ENCODE measurements around the gene MYBPC1. TPM values are rescaled to one million over a fixed set of nuclear protein-coding genes. Genes with fewer than 3 reads are reported as not detected.

MYBPC1 gene
- total and polyA plus RNA-seq, 2 of the 13 experiments (the other 11 are each of a cell fraction or from before 2014, with no cell fraction given), result 0.31 to 0.53 TPM

GRCh38 chr12:101604132-101604531 is 9.4 kb downstream of the MYBPC1 start (continued):
- TF ChIP-seq HNF4A (CRISPR knock-in tag; IDR thresholded peaks at IDR 0.05) (peak; percentile 61), MATR3 (CRISPR knock-in tag; IDR thresholded peaks at IDR 0.05) (no peak), ATF3 (CRISPR knock-in tag; IDR thresholded peaks at IDR 0.05) (peak; percentile 55; the same call in 1 of the 2 replicates), DDIT3 (CRISPR knock-in tag; IDR thresholded peaks at IDR 0.05) (no peak), ATF7 (IDR thresholded peaks at IDR 0.05) (peak; percentile 47; the same call in 1 of the 2 replicates), ATF7 (CRISPR knock-in tag; IDR thresholded peaks at IDR 0.05) (no peak), ZNF18 (CRISPR knock-in tag; IDR thresholded peaks at IDR 0.05; ENCODE audit: insufficient replicate concordance) (no peak), ZNF138 (CRISPR knock-in tag; IDR thresholded peaks at IDR 0.05; ENCODE audit: low read depth) (no peak), CREM (IDR thresholded peaks at IDR 0.05) (peak; percentile 82), CREM (CRISPR knock-in tag; IDR thresholded peaks at IDR 0.05) (no peak), THAP11 (CRISPR knock-in tag; IDR thresholded peaks at IDR 0.05) (peak; percentile 25; the same call in 1 of the 2 replicates), KLF13 (CRISPR knock-in tag; IDR thresholded peaks at IDR 0.05) (no peak), HOXA3 (CRISPR knock-in tag; IDR thresholded peaks at IDR 0.05) (no peak), IKZF1 (IDR thresholded peaks at IDR 0.05) (no peak), ZKSCAN8 (CRISPR knock-in tag; IDR thresholded peaks at IDR 0.05; ENCODE audit: borderline replicate concordance) (no peak; the same call in 1 of the 2 replicates), GRHL1 (CRISPR knock-in tag; conservative IDR thresholded peaks at IDR 0.05) (no peak), ZNF549 (CRISPR knock-in tag; IDR thresholded peaks at IDR 0.05) (no peak), RFXANK (CRISPR knock-in tag; IDR thresholded peaks at IDR 0.05) (no peak), ZNF3 (CRISPR knock-in tag; IDR thresholded peaks at IDR 0.05) (no peak), ZNF180 (CRISPR knock-in tag; IDR thresholded peaks at IDR 0.05; ENCODE audit: borderline replicate concordance, low read depth) (no peak), SRSF1 (optimal IDR thresholded peaks at IDR 0.05; ENCODE audit: low read depth, low read length) (no peak), ZBTB34 (CRISPR knock-in tag; IDR thresholded peaks at IDR 0.05) (no peak), ZNF34 (CRISPR knock-in tag; IDR thresholded peaks at IDR 0.05; ENCODE audit: borderline replicate concordance) (no peak), ZMAT3 (CRISPR knock-in tag; conservative IDR thresholded peaks at IDR 0.05) (no peak), ZNF652 (CRISPR knock-in tag; IDR thresholded peaks at IDR 0.05; ENCODE audit: borderline replicate concordance, low read depth) (no peak; the same call in 1 of the 2 replicates)
